Cardiac muscle cell (in vitro differentiated cells and primary cell): ENCODE measurements around the gene TPSB2. TPM values are rescaled to one million over a fixed set of nuclear protein-coding genes. Genes with fewer than 3 reads are reported as not detected.

Experiments
- DNase-seq, 2 donors: peaks; one replicate each; pipeline versions ENCODE4 v3.0.0 to v3.0.0-alpha.2; 2010 to 2017; ENCODE audit warnings: low read depth in 1 of 2, low spot score in 1 of 2
- H3K27ac ChIP-seq: fragments of 200-600 bp; sonication (generic); 2 replicates; pipeline ENCODE4 v1.5.1; 2016
- H3K27me3 ChIP-seq: fragments of 200-600 bp; sonication (generic); 2 replicates; pipeline ENCODE4 v1.6.0; 2016; ENCODE audit warnings: control low read depth
- H3K36me3 ChIP-seq: fragments of 200-600 bp; sonication (generic); 2 replicates; pipeline ENCODE4 v1.5.1; 2016; ENCODE audit warnings: control low read depth
- H3K4me1 ChIP-seq: fragments of 200-600 bp; sonication (generic); 2 replicates; pipeline ENCODE4 v1.8.1; 2017; ENCODE audit warnings: low read depth, mild to moderate bottlenecking, mixed run types
- H3K4me3 ChIP-seq: fragments of 200-600 bp; sonication (generic); 2 replicates; pipeline ENCODE4 v1.5.1; 2016; ENCODE audit warnings: mild to moderate bottlenecking
- H3K9me3 ChIP-seq: fragments of 200-600 bp; sonication (generic); 2 replicates; pipeline ENCODE4 v1.5.1; 2017; ENCODE audit warnings: low read depth, mild to moderate bottlenecking, control low read depth
- polyA plus RNA-seq: library from polyadenylated mRNA; unstranded; fragments of >200 nt; fragmentation: Nextera tagmentation; extraction: Ambion mirVana; gene quantifications from 2 replicates; pipeline ENCODE4 v1.2.1, GENCODE V29; 2016
- total RNA-seq: library from RNA; depleted of rRNA; stranded (reverse); fragments of >200 nt; gene quantifications from 2 replicates; pipeline ENCODE4 v1.2.3, GENCODE V29; 2016
- TF ChIP-seq, protein P1 (sequence below): IDR thresholded peaks from 2 replicates; pipeline ENCODE4 v1.5.1; 2012; ENCODE audit warnings: low read depth, mild to moderate bottlenecking, low read length

TPSB2 gene
- total and polyA plus RNA-seq, 2 experiments from 2014 or later, result not detected

GRCh38 chr16:1265826-1266225, 35.8 kb upstream of the TPSB2 start:
- Histone ChIP-seq H3K4me3 (no peak overlapping the region), H3K36me3 (no peaks in the 10 kb centered on the region), H3K27ac (no peak overlapping the region), H3K9me3 (no peaks in the 10 kb centered on the region), H3K4me1 (no peaks in the 10 kb centered on the region), H3K27me3 (peaks cover 26% of the 10 kb centered on the region)
- DNase-seq, result no peak
- TF ChIP-seq, protein P1, sequence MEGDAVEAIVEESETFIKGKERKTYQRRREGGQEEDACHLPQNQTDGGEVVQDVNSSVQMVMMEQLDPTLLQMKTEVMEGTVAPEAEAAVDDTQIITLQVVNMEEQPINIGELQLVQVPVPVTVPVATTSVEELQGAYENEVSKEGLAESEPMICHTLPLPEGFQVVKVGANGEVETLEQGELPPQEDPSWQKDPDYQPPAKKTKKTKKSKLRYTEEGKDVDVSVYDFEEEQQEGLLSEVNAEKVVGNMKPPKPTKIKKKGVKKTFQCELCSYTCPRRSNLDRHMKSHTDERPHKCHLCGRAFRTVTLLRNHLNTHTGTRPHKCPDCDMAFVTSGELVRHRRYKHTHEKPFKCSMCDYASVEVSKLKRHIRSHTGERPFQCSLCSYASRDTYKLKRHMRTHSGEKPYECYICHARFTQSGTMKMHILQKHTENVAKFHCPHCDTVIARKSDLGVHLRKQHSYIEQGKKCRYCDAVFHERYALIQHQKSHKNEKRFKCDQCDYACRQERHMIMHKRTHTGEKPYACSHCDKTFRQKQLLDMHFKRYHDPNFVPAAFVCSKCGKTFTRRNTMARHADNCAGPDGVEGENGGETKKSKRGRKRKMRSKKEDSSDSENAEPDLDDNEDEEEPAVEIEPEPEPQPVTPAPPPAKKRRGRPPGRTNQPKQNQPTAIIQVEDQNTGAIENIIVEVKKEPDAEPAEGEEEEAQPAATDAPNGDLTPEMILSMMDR, result no peak

- DNase-seq, result no peak
- H3K9me3 ChIP-seq, result no peaks in the 10 kb centered on the region
- no peak overlapping the region for H3K27ac ChIP-seq
- H3K27me3 ChIP-seq, result peaks cover 33% of the 10 kb centered on the region
- no peak overlapping the region for H3K4me3 ChIP-seq
- no peaks in the 10 kb centered on the region for H3K36me3 ChIP-seq
- TF ChIP-seq, protein P1, result no peak
- H3K4me1 ChIP-seq, result no peaks in the 10 kb centered on the region
Observed at GRCh38 chr16:1265090-1265630, 35.2 kb upstream of the TPSB2 start.

GRCh38 chr16:1264345-1265089, 34.5 kb upstream of the TPSB2 start:
- Histone ChIP-seq H3K4me1 (no peaks in the 10 kb centered on the region), H3K27me3 (peaks cover 39% of the 10 kb centered on the region), H3K9me3 (no peaks in the 10 kb centered on the region), H3K36me3 (no peaks in the 10 kb centered on the region), H3K4me3 (no peak overlapping the region), H3K27ac (no peak overlapping the region)
- TF ChIP-seq, protein P1, result no peak
- DNase-seq, result no peak

DNA sequence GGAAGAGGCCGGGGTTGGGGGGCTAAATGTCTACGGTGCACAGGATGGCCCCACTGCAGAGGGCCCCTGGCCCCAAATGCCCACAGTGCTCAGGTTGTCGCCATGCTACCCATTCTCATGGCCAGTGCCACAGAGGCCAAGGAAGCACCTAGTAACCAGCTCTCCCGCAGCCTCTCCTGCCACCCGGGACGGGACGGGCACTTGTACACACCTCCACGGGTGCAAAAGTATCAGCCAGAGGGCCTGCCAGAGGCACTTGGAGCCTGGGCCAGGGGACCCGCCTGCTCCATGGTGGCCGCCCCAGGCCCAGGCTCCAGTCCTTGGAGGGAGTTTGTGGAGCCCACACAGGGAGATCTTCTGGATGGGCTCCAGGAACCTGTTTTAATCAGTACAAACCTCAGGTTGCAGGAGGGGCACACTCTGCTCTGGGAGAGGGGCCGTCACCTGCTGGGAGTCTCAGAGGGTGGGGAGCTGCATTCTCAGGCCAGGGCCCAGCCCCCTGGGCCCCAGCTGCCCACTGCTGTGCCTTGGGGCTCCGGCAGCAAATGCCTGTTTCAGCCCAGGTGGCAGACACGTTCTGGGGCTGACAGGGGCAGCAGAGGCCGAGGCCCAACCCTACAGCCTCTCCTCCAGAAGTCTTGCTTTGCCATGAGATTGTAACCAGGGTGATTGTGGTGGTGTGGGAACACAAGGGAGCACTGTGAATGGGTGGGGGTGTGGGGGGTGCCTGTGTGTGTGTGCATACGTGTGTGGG, 33.8 kb upstream of the TPSB2 start:
- DNase-seq, result no peak
- no peaks in the 10 kb centered on the region for H3K36me3 ChIP-seq
- peaks cover 4% of the 10 kb centered on the region for H3K4me1 ChIP-seq
- H3K4me3 ChIP-seq, result no peak overlapping the region
- H3K27ac ChIP-seq, result no peak overlapping the region
- no peaks in the 10 kb centered on the region for H3K9me3 ChIP-seq
- TF ChIP-seq, protein P1, result no peak
- H3K27me3 ChIP-seq, result peaks cover 47% of the 10 kb centered on the region

- H3K9me3 ChIP-seq, result no peaks in the 10 kb centered on the region
- peaks cover 4% of the 10 kb centered on the region for H3K4me1 ChIP-seq
- no peaks in the 10 kb centered on the region for H3K36me3 ChIP-seq
- TF ChIP-seq, protein P1, result no peak
- DNase-seq, result no peak
- no peak overlapping the region for H3K4me3 ChIP-seq
- H3K27me3 ChIP-seq, result peaks cover 51% of the 10 kb centered on the region
- no peak overlapping the region for H3K27ac ChIP-seq
Observed at GRCh38 chr16:1262846-1263221, 32.9 kb upstream of the TPSB2 start.
